WTC11 (cell line): Measurements from ENCODE around the gene SLC35B4.

ENCODE experiments used
- ATF3 ChIP-seq: sonication (generic); formaldehyde crosslinking; conservative IDR thresholded peaks from 2 replicates; pipeline ENCODE4 v1.8.1; 2022; ENCODE audit warnings: mild to moderate bottlenecking, missing genetic modification reagents
- CBFB ChIP-seq: sonication (generic); formaldehyde crosslinking; IDR thresholded peaks from 2 replicates; pipeline ENCODE4 v1.8.1; 2022; ENCODE audit warnings: mild to moderate bottlenecking, low read depth, missing genetic modification reagents
- GRHL2 ChIP-seq: fragments of 250-450 bp; sonication (Bioruptor Pico); IDR thresholded peaks from 2 replicates; pipeline ENCODE4 v1.8.0; 2022; ENCODE audit warnings: mild to moderate bottlenecking, moderate library complexity; ENCODE audit not compliant: insufficient replicate concordance, severe bottlenecking
- JUN ChIP-seq: sonication (generic); formaldehyde crosslinking; IDR thresholded peaks from 2 replicates; pipeline ENCODE4 v1.8.0; 2023; ENCODE audit warnings: mild to moderate bottlenecking, missing genetic modification reagents
- TF ChIP-seq, protein P1 (sequence below): fragments of 200-600 bp; IDR thresholded peaks from 2 replicates; pipeline ENCODE4 v1.8.0; 2022; ENCODE audit warnings: antibody characterized with exemption

DNA sequence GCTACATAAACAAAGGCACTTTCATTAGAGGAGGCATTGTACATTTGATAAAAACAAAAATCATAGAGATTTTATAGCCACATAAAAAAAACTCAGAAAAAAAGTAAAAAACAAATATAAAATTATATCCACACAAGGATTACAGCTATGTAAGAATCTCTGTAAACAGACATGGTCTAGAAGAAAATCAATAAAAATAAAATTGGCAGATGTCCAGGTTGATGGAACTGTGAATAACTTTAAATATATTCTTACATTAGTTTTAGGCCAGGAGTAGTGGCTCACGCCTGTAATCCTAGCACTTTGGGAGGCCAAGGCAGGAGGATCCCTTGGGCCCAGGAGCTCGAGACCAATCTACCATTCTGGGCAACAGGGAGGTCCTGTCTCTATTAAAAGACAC, 19.2 kb downstream of the SLC35B4 start:
- TF ChIP-seq, protein P1, sequence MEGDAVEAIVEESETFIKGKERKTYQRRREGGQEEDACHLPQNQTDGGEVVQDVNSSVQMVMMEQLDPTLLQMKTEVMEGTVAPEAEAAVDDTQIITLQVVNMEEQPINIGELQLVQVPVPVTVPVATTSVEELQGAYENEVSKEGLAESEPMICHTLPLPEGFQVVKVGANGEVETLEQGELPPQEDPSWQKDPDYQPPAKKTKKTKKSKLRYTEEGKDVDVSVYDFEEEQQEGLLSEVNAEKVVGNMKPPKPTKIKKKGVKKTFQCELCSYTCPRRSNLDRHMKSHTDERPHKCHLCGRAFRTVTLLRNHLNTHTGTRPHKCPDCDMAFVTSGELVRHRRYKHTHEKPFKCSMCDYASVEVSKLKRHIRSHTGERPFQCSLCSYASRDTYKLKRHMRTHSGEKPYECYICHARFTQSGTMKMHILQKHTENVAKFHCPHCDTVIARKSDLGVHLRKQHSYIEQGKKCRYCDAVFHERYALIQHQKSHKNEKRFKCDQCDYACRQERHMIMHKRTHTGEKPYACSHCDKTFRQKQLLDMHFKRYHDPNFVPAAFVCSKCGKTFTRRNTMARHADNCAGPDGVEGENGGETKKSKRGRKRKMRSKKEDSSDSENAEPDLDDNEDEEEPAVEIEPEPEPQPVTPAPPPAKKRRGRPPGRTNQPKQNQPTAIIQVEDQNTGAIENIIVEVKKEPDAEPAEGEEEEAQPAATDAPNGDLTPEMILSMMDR: no peak
- TF ChIP-seq JUN (CRISPR knock-in tag) (no peak), GRHL2 (CRISPR knock-in tag) (no peak), ATF3 (no peak), CBFB (CRISPR knock-in tag) (no peak)
